Measurements from ENCODE around the gene TAF12. TPM values are rescaled to one million over a fixed set of nuclear protein-coding genes. Genes with fewer than 3 reads are reported as not detected.
A peak's percentile ranks its signal among the peaks of the same experiment; 100 is the strongest.

The TAF12 gene
- polyA plus RNA-seq, 1 donor (not counting 4 experiments of a cell fraction or from before 2014, with no cell fraction given) = 56.9 TPM

DNA sequence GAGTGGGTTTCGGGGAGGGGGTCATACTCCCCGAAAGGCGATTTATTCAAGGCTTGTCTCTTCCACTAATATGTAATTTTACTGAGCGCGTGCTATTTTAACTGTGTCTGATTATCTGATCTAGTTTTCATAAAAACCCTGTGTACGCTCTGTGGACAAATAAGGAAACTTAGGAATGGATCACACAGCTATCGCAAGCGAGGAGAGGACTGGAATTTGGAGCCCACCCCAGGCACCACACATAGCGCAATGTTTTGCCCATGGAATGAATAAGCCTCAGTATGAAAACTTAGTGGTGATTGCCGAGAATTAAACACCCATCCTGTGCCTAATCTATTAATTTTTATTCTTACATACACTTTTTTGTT is 60.6 kb downstream of the TAF12 start:
- Histone ChIP-seq H3K9ac (ENCODE audit: control insufficient read depth, extremely low read depth, insufficient read depth, low read length) (peak overlapping the region; percentile 85), H3K9me1 (ENCODE audit: control insufficient read depth, extremely low read depth, insufficient read depth, low read length) (peaks cover 6% of the 10 kb centered on the region), H3K4me2 (ENCODE audit: control insufficient read depth, extremely low read depth, insufficient read depth, low read depth, low read length) (peak overlapping the region; percentile 95), H3K27ac (ENCODE audit: control insufficient read depth, insufficient read depth, low read length) (peak overlapping the region; percentile 84), H2AFZ (ENCODE audit: control insufficient read depth, low read length) (peak overlapping the region; percentile 84), H3K4me1 (ENCODE audit: control insufficient read depth, extremely low read depth, insufficient read depth, low read length) (peaks cover 24% of the 10 kb centered on the region), H3K9me3 (ENCODE audit: control insufficient read depth, low read depth, low read length) (no peaks in the 10 kb centered on the region), H3K79me2 (ENCODE audit: control insufficient read depth, insufficient read depth, low read length) (peaks cover 29% of the 10 kb centered on the region), H3K4me3 (ENCODE audit: control insufficient read depth in 2 of 3, extremely low read depth in 1 of 3, insufficient read depth in 2 of 3, low read depth in 1 of 3, low read length in 3 of 3) (peak overlapping the region; percentile 76 to 88 (median 84)), H3K36me3 (ENCODE audit: control insufficient read depth in 2 of 2, extremely low read depth in 1 of 2, insufficient read depth in 2 of 2, low read length in 2 of 2) (peaks cover 18 to 32% of the 10 kb centered on the region in 2 experiments), H4K20me1 (ENCODE audit: control insufficient read depth, extremely low read depth, insufficient read depth, low read length) (peaks cover 27% of the 10 kb centered on the region), H3K27me3 (ENCODE audit: control insufficient read depth, extremely low read depth, insufficient read depth, low read length) (no peaks in the 10 kb centered on the region)
- DNase-seq (ENCODE audit: low read depth, low spot score) (no peak), FAIRE-seq (no peak)
- dilution Hi-C loops (cut with MboI; ENCODE audit: extremely low pct_ligation_motif_present, low sequenced_read_pairs) = no loop called here
- TF ChIP-seq CTCF (optimal IDR thresholded peaks at IDR 0.05 in 1 of 3, IDR thresholded peaks at IDR 0.05 in 1 of 3, conservative IDR thresholded peaks at IDR 0.05 in 1 of 3; ENCODE audit: extremely low read depth in 1 of 3, insufficient read depth in 2 of 3, low read length in 3 of 3) (no peak), EZH2 (IDR thresholded peaks at IDR 0.05; ENCODE audit: low read length) (no peak)

- no peaks in the 10 kb centered on the region for H3K9me3 ChIP-seq (ENCODE audit: control insufficient read depth, low read depth, low read length)
- FAIRE-seq = no peak
Observed at GRCh38 chr1:28581531-28582247, 61.2 kb downstream of the TAF12 start.

More at GRCh38 chr1:28581531-28582247, 61.2 kb downstream of the TAF12 start:
- peak overlapping the region; percentile 84 for H3K27ac ChIP-seq (ENCODE audit: control insufficient read depth, insufficient read depth, low read length)
- peaks cover 24% of the 10 kb centered on the region for H3K4me1 ChIP-seq (ENCODE audit: control insufficient read depth, extremely low read depth, insufficient read depth, low read length)
- TF ChIP-seq CTCF (optimal IDR thresholded peaks at IDR 0.05 in 1 of 3, IDR thresholded peaks at IDR 0.05 in 1 of 3, conservative IDR thresholded peaks at IDR 0.05 in 1 of 3; ENCODE audit: extremely low read depth in 1 of 3, insufficient read depth in 2 of 3, low read length in 3 of 3) = no peak
- TF ChIP-seq EZH2 (IDR thresholded peaks at IDR 0.05; ENCODE audit: low read length) = no peak
- peak overlapping the region; percentile 76 to 88 (median 84) for H3K4me3 ChIP-seq (ENCODE audit: control insufficient read depth in 2 of 3, extremely low read depth in 1 of 3, insufficient read depth in 2 of 3, low read depth in 1 of 3, low read length in 3 of 3)
- dilution Hi-C loops (cut with MboI; ENCODE audit: extremely low pct_ligation_motif_present, low sequenced_read_pairs) = no loop called here
- peaks cover 27% of the 10 kb centered on the region for H4K20me1 ChIP-seq (ENCODE audit: control insufficient read depth, extremely low read depth, insufficient read depth, low read length)
- H2AFZ ChIP-seq (ENCODE audit: control insufficient read depth, low read length) = peak overlapping the region; percentile 84
- no peaks in the 10 kb centered on the region for H3K27me3 ChIP-seq (ENCODE audit: control insufficient read depth, extremely low read depth, insufficient read depth, low read length)
- DNase-seq (ENCODE audit: low read depth, low spot score) = peak; percentile 91
- peaks cover 6% of the 10 kb centered on the region for H3K9me1 ChIP-seq (ENCODE audit: control insufficient read depth, extremely low read depth, insufficient read depth, low read length)
- peaks cover 21 to 32% of the 10 kb centered on the region in 2 experiments for H3K36me3 ChIP-seq (ENCODE audit: control insufficient read depth in 2 of 2, extremely low read depth in 1 of 2, insufficient read depth in 2 of 2, low read length in 2 of 2)
- H3K4me2 ChIP-seq (ENCODE audit: control insufficient read depth, extremely low read depth, insufficient read depth, low read depth, low read length) = peak overlapping the region; percentile 99
- H3K79me2 ChIP-seq (ENCODE audit: control insufficient read depth, insufficient read depth, low read length) = peaks cover 29% of the 10 kb centered on the region
- peak overlapping the region; percentile 85 for H3K9ac ChIP-seq (ENCODE audit: control insufficient read depth, extremely low read depth, insufficient read depth, low read length)

Data from keratinocyte (primary cell).